ENCODE measurements around the gene C1QA.

C1QA gene

GRCh38 chr1:22592051-22592450 lies 44.4 kb upstream of the C1QA start:
- Histone ChIP-seq H2AFZ (ENCODE audit: low read depth) (no peak overlapping the region), H3K79me2 (ENCODE audit: insufficient read depth, low read depth) (no peaks in the 10 kb centered on the region), H3K27me3 (ENCODE audit: insufficient read depth, low read depth) (peaks cover 80% of the 10 kb centered on the region), H4K20me1 (ENCODE audit: insufficient read depth) (no peaks in the 10 kb centered on the region), H3K4me3 (IDR thresholded peaks at IDR 0.05; ENCODE audit: insufficient read depth, low read depth, low read length) (no peak overlapping the region), H3K9ac (no peak overlapping the region), H3K4me2 (no peak overlapping the region), H3K4me1 (ENCODE audit: low read depth, poor library complexity, severe bottlenecking) (no peaks in the 10 kb centered on the region), H3K27ac (no peak overlapping the region), H3K36me3 (ENCODE audit: insufficient read depth) (no peaks in the 10 kb centered on the region)
- TF ChIP-seq CTCF (conservative IDR thresholded peaks at IDR 0.05; ENCODE audit: low read depth, low read length): no peak

DNA sequence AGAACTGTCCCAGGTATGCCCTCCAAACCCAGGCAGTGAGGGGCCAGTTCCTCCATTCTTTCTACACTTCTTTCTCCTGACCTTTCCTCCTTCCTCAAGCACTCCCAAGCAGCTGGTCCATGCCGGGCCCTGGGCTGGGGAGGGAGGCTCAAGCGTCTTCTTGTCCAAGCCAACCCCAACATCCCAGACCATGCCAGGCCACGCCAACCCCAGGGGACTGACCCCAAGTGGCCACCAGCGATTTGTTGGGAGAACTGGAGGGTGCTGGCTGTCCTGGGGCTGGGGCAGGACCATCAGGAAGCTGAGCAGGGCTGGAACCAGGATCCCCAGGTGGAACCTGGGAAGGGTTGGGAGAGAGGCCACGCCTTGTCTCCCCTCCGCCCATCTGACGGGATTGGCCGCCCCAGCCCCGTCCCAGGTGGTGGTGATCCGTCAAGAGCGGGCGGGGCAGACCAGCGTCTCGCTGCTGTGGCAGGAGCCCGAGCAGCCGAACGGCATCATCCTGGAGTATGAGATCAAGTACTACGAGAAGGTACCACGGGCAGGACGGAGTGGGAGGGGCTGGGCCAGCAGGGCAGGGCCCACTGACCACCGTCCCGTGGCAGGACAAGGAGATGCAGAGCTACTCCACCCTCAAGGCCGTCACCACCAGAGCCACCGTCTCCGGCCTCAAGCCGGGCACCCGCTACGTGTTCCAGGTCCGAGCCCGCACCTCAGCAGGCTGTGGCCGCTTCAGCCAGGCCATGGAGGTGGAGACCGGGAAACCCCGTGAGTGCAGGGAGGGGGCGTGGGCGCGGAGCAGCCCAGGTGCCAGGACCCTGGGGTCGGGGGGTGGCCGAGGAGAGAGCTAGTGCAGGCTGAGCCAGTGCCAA lies 43.3 kb upstream of the C1QA start:
- H3K27me3 ChIP-seq (ENCODE audit: insufficient read depth, low read depth): peaks cover 83% of the 10 kb centered on the region
- H4K20me1 ChIP-seq (ENCODE audit: insufficient read depth): no peaks in the 10 kb centered on the region
- TF ChIP-seq CTCF (conservative IDR thresholded peaks at IDR 0.05; ENCODE audit: low read depth, low read length): no peak
- no peaks in the 10 kb centered on the region for H3K79me2 ChIP-seq (ENCODE audit: insufficient read depth, low read depth)
- H3K4me1 ChIP-seq (ENCODE audit: low read depth, poor library complexity, severe bottlenecking): no peaks in the 10 kb centered on the region
- H3K27ac ChIP-seq: no peak overlapping the region
- H3K4me3 ChIP-seq (IDR thresholded peaks at IDR 0.05; ENCODE audit: insufficient read depth, low read depth, low read length): no peak overlapping the region
- no peak overlapping the region for H3K9ac ChIP-seq
- H3K36me3 ChIP-seq (ENCODE audit: insufficient read depth): no peaks in the 10 kb centered on the region
- H3K4me2 ChIP-seq: no peak overlapping the region
- no peak overlapping the region for H2AFZ ChIP-seq (ENCODE audit: low read depth)

GRCh38 chr1:22594396-22594795 lies 42.0 kb upstream of the C1QA start:
- H3K27ac ChIP-seq: no peak overlapping the region
- no peaks in the 10 kb centered on the region for H4K20me1 ChIP-seq (ENCODE audit: insufficient read depth)
- H3K4me1 ChIP-seq (ENCODE audit: low read depth, poor library complexity, severe bottlenecking): no peaks in the 10 kb centered on the region
- no peak overlapping the region for H3K4me2 ChIP-seq
- no peaks in the 10 kb centered on the region for H3K79me2 ChIP-seq (ENCODE audit: insufficient read depth, low read depth)
- no peak overlapping the region for H2AFZ ChIP-seq (ENCODE audit: low read depth)
- H3K27me3 ChIP-seq (ENCODE audit: insufficient read depth, low read depth): peaks cover 80% of the 10 kb centered on the region
- no peak overlapping the region for H3K9ac ChIP-seq
- TF ChIP-seq CTCF (conservative IDR thresholded peaks at IDR 0.05; ENCODE audit: low read depth, low read length): no peak
- H3K36me3 ChIP-seq (ENCODE audit: insufficient read depth): no peaks in the 10 kb centered on the region
- H3K4me3 ChIP-seq (IDR thresholded peaks at IDR 0.05; ENCODE audit: insufficient read depth, low read depth, low read length): no peak overlapping the region

DNA sequence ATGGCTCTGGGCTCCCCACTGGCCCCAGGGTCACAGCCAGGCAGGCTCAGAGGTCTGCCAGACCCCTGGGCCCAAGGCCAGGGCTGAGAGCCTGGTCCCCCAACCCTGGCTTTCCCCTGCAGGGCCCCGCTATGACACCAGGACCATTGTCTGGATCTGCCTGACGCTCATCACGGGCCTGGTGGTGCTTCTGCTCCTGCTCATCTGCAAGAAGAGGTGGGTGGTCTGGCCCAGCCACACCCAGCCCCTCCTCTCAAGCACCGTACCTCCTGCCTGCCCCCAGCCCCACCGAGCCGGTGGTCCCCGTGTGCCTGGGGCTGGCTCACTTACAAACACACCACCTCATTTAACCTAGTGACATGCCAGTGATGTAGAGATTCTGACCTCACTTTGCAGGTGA lies 41.3 kb upstream of the C1QA start:
- Histone ChIP-seq H3K4me3 (IDR thresholded peaks at IDR 0.05; ENCODE audit: insufficient read depth, low read depth, low read length) (no peak overlapping the region), H3K27ac (no peak overlapping the region), H3K27me3 (ENCODE audit: insufficient read depth, low read depth) (peaks cover 74% of the 10 kb centered on the region), H3K4me1 (ENCODE audit: low read depth, poor library complexity, severe bottlenecking) (no peaks in the 10 kb centered on the region), H2AFZ (ENCODE audit: low read depth) (no peak overlapping the region), H3K79me2 (ENCODE audit: insufficient read depth, low read depth) (no peaks in the 10 kb centered on the region), H3K4me2 (no peak overlapping the region), H3K9ac (no peak overlapping the region), H3K36me3 (ENCODE audit: insufficient read depth) (no peaks in the 10 kb centered on the region), H4K20me1 (ENCODE audit: insufficient read depth) (no peaks in the 10 kb centered on the region)
- no peak for TF ChIP-seq CTCF (conservative IDR thresholded peaks at IDR 0.05; ENCODE audit: low read depth, low read length)
